HCT116 (cell line): ENCODE results near the gene TGM4.

ENCODE experiments used
- EZH2 ChIP-seq: fragments of 200-600 bp; sonication (generic); IDR thresholded peaks from 2 replicates; pipeline ENCODE4 v1.6.1; 2017; ENCODE audit warnings: antibody characterized with exemption, mixed run types
- JUND ChIP-seq: IDR thresholded peaks from 2 replicates; pipeline ENCODE4 v1.6.1; 2012
- POLR2A ChIP-seq: IDR thresholded peaks from 2 replicates; pipeline ENCODE4 v1.7.0; 2011; ENCODE audit warnings: borderline replicate concordance; ENCODE audit not compliant: insufficient read depth, insufficient read length; ENCODE audit errors: extremely low read depth
- RAD21 ChIP-seq: IDR thresholded peaks from 2 replicates; pipeline ENCODE4 v1.6.1; 2012; ENCODE audit warnings: low read depth, mild to moderate bottlenecking
- SIN3A ChIP-seq: IDR thresholded peaks from 2 replicates; pipeline ENCODE4 v1.6.1; 2012; ENCODE audit warnings: low read depth
- YY1 ChIP-seq: IDR thresholded peaks from 2 replicates; pipeline ENCODE4 v1.6.1; 2011; ENCODE audit warnings: low read length, low read depth, moderate library complexity, mild to moderate bottlenecking; ENCODE audit not compliant: insufficient replicate concordance; ENCODE audit errors: extremely low read depth
- TF ChIP-seq, protein P1 (sequence below): IDR thresholded peaks from 2 replicates; pipeline ENCODE4 v1.6.1; 2012

DNA sequence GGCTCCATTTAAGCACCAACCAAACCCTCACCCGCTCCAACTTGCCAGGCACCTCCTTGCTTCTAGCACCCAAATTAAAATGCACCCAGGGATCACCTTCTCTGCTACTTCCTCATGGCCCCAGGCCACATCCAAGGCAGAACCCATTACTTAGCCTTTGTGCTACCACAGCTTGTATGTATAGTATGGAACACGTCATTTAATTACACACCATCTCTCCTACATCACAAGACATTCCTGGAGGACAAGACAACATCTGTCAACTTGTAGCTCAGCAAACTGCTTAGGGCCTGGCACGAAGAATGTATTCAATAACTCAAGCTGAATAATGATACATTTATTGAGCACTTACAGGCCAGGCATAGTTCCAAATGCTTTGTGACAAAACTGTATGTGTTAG, 78.3 kb downstream of the TGM4 start:
- TF ChIP-seq, protein P1, sequence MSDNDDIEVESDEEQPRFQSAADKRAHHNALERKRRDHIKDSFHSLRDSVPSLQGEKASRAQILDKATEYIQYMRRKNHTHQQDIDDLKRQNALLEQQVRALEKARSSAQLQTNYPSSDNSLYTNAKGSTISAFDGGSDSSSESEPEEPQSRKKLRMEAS, result no peak
- TF ChIP-seq YY1, result no peak
- no peak for TF ChIP-seq POLR2A
- no peak for TF ChIP-seq RAD21
- TF ChIP-seq JUND, result no peak
- no peak for TF ChIP-seq SIN3A
- no peak for TF ChIP-seq EZH2
